HepG2 (cell line): Measurements from ENCODE around the gene SNAPC3. TPM values are rescaled to one million over a fixed set of nuclear protein-coding genes. Genes with fewer than 3 reads are reported as not detected.

ENCODE experiments used
- DMTF1 ChIP-seq: sonication (generic); formaldehyde crosslinking; IDR thresholded peaks from 2 replicates; pipeline ENCODE4 v1.4.0; 2020; ENCODE audit warnings: mild to moderate bottlenecking, missing genetic modification reagents
- DNMT1 ChIP-seq: sonication (generic); formaldehyde crosslinking; IDR thresholded peaks from 2 replicates; pipeline ENCODE4 v1.5.1; 2020; ENCODE audit warnings: mild to moderate bottlenecking, missing genetic modification reagents
- DNMT3B ChIP-seq: conservative IDR thresholded peaks from 2 replicates; pipeline ENCODE4 v1.6.1; 2016; ENCODE audit warnings: missing biosample characterization, control low read depth
- EZH2 ChIP-seq: conservative IDR thresholded peaks from 2 replicates; pipeline ENCODE4 v1.6.1; 2012; ENCODE audit warnings: mild to moderate bottlenecking, low read depth, low read length, moderate library complexity
- HNF1A ChIP-seq, 2 experiments: sonication (generic) in 1 of 2; formaldehyde crosslinking in 1 of 2; IDR thresholded peaks; 2 replicates each; pipeline versions ENCODE4 v1.4.0 to v1.6.1; 2016 to 2020; ENCODE audit warnings: borderline replicate concordance in 1 of 2, low read depth in 1 of 2, mild to moderate bottlenecking in 1 of 2, missing genetic modification reagents in 1 of 2
- JARID2 ChIP-seq: sonication (generic); formaldehyde crosslinking; IDR thresholded peaks from 2 replicates; pipeline ENCODE4 v1.8.1; 2023; ENCODE audit warnings: missing genetic modification reagents, inconsistent platforms; ENCODE audit not compliant: insufficient replicate concordance
- MIER3 ChIP-seq: IDR thresholded peaks from 2 replicates; pipeline ENCODE4 v1.6.1; 2016; ENCODE audit warnings: missing compliant biosample characterization, borderline replicate concordance
- POLR2A ChIP-seq, 2 experiments: IDR thresholded peaks; 2 replicates each; pipeline ENCODE4 v1.6.1; 2011; ENCODE audit warnings: low read depth in 2 of 2, low read length in 2 of 2, mild to moderate bottlenecking in 1 of 2, moderate library complexity in 1 of 2; ENCODE audit not compliant: insufficient read depth in 1 of 2
- ZNF24 ChIP-seq: fragments of 450-650 bp; IDR thresholded peaks from 2 replicates; pipeline ENCODE4 v1.6.1; 2017; ENCODE audit warnings: antibody characterized with exemption, mild to moderate bottlenecking
- ZNF256 ChIP-seq: sonication (generic); formaldehyde crosslinking; conservative IDR thresholded peaks from 2 replicates; pipeline ENCODE4 v1.4.0; 2020; ENCODE audit warnings: missing genetic modification reagents
- ZNF318 ChIP-seq: sonication (generic); formaldehyde crosslinking; IDR thresholded peaks from 2 replicates; pipeline ENCODE4 v1.4.0; 2020; ENCODE audit warnings: mild to moderate bottlenecking, missing genetic modification reagents
- ZSCAN12 ChIP-seq: sonication (generic); formaldehyde crosslinking; IDR thresholded peaks from 2 replicates; pipeline ENCODE4 v1.9.0; 2021; ENCODE audit warnings: mild to moderate bottlenecking, missing genetic modification reagents
- polyA plus RNA-seq, 8 experiments: library from polyadenylated mRNA; depleted of rRNA in 3 of 8; stranded (reverse) in 7 of 8; unstranded in 1 of 8; fragments of >200 nt; fragmentation: Illumina TruSeq in 4 of 8; extraction: Trizol in 4 of 8; gene quantifications; 2 replicates each; pipeline versions ENCODE4 v1.2.1 to v1.2.3, GENCODE V29; 2011 to 2016; ENCODE audit warnings: low read depth in 4 of 8, missing spikeins in 1 of 8, mixed read lengths in 1 of 8; ENCODE audit not compliant: insufficient read depth in 1 of 8
- total RNA-seq, 5 experiments: library from RNA; depleted of rRNA; stranded (reverse); fragments of >200 nt; fragmentation: Illumina TruSeq; extraction: Trizol; gene quantifications; 2 replicates each; pipeline ENCODE4 v1.2.3, GENCODE V29; 2016; ENCODE audit warnings: low read depth in 1 of 5

SNAPC3 gene
- total and polyA plus RNA-seq, 2 of the 13 experiments (the other 11 are each of a cell fraction or from before 2014, with no cell fraction given) = 25.6 to 26.0 TPM

GRCh38 chr9:15422372-15423230 is at the start of gene SNAPC3 (continued):
- TF ChIP-seq HNF1A (IDR thresholded peaks at IDR 0.05; ENCODE audit: low read depth) (no peak), HNF1A (CRISPR knock-in tag; IDR thresholded peaks at IDR 0.05; ENCODE audit: borderline replicate concordance) (peak; percentile 48; the same call in 1 of the 2 replicates), EZH2 (no peak), JARID2 (CRISPR knock-in tag) (no peak), DMTF1 (no peak), ZNF24 (no peak), ZNF318 (CRISPR knock-in tag) (no peak), ZNF256 (no peak; the same call in 1 of the 2 replicates), DNMT3B (CRISPR knock-in tag) (no peak), DNMT1 (CRISPR knock-in tag) (no peak), MIER3 (CRISPR knock-in tag) (peak; percentile 76; the same call in 1 of the 2 replicates), POLR2A (IDR thresholded peaks at IDR 0.05; ENCODE audit: insufficient read depth in 1 of 2, low read depth in 2 of 2, low read length in 2 of 2) (peak; percentile 81 to 91), ZSCAN12 (CRISPR knock-in tag) (no peak)
